Measurements from ENCODE around the gene SUCO. TPM values are rescaled to one million over a fixed set of nuclear protein-coding genes. Genes with fewer than 3 reads are reported as not detected.

SUCO gene
- total RNA-seq, 3 donors from 2014 or later = 24.6 to 29.0 (median 24.6) TPM

DNA sequence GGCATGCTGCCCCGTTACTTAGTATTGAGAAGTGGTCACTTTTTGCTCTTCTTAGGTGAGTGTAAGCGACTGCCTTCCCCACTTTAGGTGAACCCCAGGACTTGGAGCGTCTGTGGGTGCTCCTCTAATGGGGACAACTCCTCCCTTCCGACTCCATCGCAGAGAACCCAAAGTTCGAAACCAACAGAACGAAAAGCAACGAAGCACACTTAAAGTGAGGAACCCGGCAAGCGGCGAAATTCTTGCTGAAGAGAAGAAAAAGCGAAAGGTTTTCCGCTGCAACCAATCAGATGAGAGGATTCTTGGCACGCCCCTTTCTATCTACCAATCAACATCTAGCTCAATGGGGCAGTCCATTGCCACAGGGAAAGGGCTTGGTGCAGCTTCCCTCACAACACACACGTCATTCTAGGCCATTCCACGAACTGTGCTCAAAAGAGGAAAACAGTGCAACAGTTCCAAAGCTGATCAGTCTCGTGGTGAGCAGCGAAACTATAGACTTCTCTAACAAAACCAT, 709 bp upstream of the SUCO start:
- ATAC-seq = peak; percentile 84
- intact Hi-C loops (cut with DNase I, micrococcal nuclease) = no loop called here

DNA sequence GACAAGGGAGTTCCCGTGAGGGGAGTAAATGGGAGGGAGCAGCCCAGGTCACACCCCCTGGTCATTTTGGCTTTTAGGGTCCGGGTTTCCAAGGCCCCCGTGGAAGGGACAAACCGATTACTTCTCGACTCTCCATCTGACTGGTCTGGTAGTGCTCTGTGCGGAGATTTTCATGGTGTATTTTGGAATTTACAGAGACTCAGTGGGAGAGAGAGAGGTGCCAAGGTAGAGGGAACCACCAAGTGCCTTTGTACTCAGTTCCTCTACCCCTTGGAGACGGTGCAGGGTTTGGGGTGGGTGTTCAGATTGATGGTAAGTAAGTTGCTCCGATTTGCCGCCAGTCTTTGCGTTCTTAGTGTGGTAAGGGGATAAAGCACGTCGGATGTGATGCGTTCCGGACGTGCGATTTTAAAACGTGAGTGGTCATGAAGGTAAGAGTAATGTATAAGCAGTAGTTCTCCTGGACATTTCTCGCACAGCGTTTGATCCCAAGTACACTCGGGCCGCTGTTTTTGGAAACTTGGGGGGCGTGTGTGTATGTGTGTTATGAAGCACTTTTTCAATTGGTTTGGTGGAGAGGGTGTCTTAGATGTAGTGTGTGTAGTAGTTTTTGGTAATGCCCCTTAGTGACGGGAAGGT, 682 bp downstream of the SUCO start:
- DNase-seq = peak; percentile 29 to 41 (median 38)
- Histone ChIP-seq H3K9me3 (no peaks in the 10 kb centered on the region), H3K4me3 (peak overlapping the region; percentile 87), H3K36me3 (ENCODE audit: low read depth) (no peaks in the 10 kb centered on the region), H3K4me1 (ENCODE audit: low read depth) (peaks cover 16% of the 10 kb centered on the region)
- TF ChIP-seq, protein P1, sequence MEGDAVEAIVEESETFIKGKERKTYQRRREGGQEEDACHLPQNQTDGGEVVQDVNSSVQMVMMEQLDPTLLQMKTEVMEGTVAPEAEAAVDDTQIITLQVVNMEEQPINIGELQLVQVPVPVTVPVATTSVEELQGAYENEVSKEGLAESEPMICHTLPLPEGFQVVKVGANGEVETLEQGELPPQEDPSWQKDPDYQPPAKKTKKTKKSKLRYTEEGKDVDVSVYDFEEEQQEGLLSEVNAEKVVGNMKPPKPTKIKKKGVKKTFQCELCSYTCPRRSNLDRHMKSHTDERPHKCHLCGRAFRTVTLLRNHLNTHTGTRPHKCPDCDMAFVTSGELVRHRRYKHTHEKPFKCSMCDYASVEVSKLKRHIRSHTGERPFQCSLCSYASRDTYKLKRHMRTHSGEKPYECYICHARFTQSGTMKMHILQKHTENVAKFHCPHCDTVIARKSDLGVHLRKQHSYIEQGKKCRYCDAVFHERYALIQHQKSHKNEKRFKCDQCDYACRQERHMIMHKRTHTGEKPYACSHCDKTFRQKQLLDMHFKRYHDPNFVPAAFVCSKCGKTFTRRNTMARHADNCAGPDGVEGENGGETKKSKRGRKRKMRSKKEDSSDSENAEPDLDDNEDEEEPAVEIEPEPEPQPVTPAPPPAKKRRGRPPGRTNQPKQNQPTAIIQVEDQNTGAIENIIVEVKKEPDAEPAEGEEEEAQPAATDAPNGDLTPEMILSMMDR (IDR thresholded peaks at IDR 0.05) = no peak
- ATAC-seq = no peak
- intact Hi-C loops (cut with DNase I, micrococcal nuclease) = no loop called here

More for the DNA sequence above, 709 bp upstream of the SUCO start:
- peak; percentile 73 to 95 (median 77) for DNase-seq
- peak overlapping the region; percentile 87 for H3K4me3 ChIP-seq
- H3K4me1 ChIP-seq (ENCODE audit: low read depth) = peaks cover 16% of the 10 kb centered on the region
- no peaks in the 10 kb centered on the region for H3K9me3 ChIP-seq
- H3K36me3 ChIP-seq (ENCODE audit: low read depth) = no peaks in the 10 kb centered on the region
- TF ChIP-seq, protein P1 (IDR thresholded peaks at IDR 0.05) = no peak

DNA sequence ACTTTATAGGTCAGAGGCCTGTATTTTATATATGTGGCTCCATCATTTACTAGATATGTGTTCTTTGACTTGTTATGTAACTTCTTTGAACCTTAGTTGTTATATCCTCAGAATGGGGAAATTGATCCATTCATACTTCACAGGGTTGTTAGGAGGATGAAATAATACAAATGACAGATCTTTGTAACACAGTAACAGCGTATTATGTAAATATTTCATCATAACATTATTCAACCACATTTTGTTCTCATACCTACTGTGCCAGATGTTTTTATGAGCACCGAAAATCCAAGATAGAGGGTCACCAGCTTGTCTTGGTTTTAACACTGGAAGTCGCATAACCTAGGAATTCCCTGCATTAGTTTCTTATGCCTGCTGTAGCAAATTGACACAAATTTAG, 3.3 kb downstream of the SUCO start:
- peaks cover 14% of the 10 kb centered on the region for H3K4me1 ChIP-seq (ENCODE audit: low read depth)
- H3K4me3 ChIP-seq = no peak overlapping the region
- no peaks in the 10 kb centered on the region for H3K36me3 ChIP-seq (ENCODE audit: low read depth)
- intact Hi-C loops (cut with DNase I, micrococcal nuclease) = no loop called here
- DNase-seq (no peak), ATAC-seq (no peak)
- H3K9me3 ChIP-seq = no peaks in the 10 kb centered on the region
- TF ChIP-seq, protein P1 (IDR thresholded peaks at IDR 0.05) = no peak

DNA sequence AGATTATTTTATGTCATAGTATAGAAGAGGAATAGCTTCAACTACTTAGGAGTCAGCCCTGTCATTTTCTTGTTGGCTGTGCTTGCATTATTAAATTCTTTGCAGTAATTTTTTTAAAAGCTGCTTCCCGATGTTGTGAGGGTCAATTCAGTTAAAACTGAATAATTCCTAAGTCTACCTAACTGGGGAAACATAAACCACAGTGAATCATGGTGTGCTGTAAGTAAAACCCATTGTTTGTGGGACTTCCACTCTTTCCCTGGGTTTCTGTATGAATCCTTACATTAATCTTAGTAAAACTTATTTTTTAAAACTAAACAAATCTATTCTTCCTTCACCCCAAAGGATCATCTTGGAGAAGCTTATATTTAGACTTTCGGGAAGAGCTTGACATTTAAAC, 4.4 kb downstream of the SUCO start:
- Histone ChIP-seq H3K36me3 (ENCODE audit: low read depth) (no peaks in the 10 kb centered on the region), H3K9me3 (no peaks in the 10 kb centered on the region), H3K4me1 (ENCODE audit: low read depth) (peaks cover 8% of the 10 kb centered on the region), H3K4me3 (no peak overlapping the region)
- DNase-seq (no peak), ATAC-seq (no peak)
- intact Hi-C loops (cut with DNase I, micrococcal nuclease) = no loop called here
- TF ChIP-seq, protein P1 (IDR thresholded peaks at IDR 0.05) = no peak

DNA sequence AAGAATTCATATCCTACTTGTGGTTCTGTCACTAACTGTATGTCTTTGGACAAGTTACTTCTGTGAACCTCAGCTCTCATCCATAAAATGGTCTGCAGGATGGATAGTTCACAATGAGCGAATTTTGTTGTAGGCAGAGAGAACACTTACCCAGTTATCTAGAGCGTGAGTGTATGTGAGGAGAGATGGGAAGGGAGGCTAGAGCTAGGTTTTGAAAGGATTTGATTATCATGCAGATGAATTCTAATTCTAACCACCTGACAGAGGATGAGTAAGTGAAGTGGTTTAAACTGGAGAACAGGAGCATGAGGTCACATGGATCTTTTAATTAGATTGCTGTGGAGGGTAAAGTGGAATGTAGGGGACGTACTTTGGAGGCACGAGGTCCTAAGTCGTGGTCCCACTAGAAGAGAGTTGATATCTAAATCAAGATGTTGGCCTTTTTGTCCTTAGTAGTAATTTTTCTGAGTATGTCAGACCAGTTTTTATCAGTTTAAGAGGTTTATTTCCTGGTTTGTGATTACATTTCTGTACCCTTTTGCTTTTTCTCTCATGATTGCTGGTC, 5.0 kb downstream of the SUCO start:
- H3K9me3 ChIP-seq = no peaks in the 10 kb centered on the region
- H3K4me1 ChIP-seq (ENCODE audit: low read depth) = peaks cover 8% of the 10 kb centered on the region

More for the DNA sequence above, 5.0 kb downstream of the SUCO start:
- ATAC-seq (no peak), DNase-seq (no peak)
- Histone ChIP-seq H3K4me3 (no peak overlapping the region), H3K36me3 (ENCODE audit: low read depth) (no peaks in the 10 kb centered on the region)
- TF ChIP-seq, protein P1 (IDR thresholded peaks at IDR 0.05) = no peak
- intact Hi-C loops (cut with DNase I, micrococcal nuclease) = no loop called here

Measured in mucosa of descending colon (tissue), 3 donors.